K562 (cell line): ENCODE results near the gene BCL2L15. TPM values are rescaled to one million over a fixed set of nuclear protein-coding genes. Genes with fewer than 3 reads are reported as not detected.

ENCODE experiments used
- ARHGAP35 ChIP-seq: fragments of 450-650 bp; IDR thresholded peaks from 2 replicates; pipeline ENCODE4 v1.6.1; 2018; ENCODE audit not compliant: partially characterized antibody
- ETS1 ChIP-seq: conservative IDR thresholded peaks from 2 replicates; pipeline ENCODE4 v1.6.1; 2011; ENCODE audit warnings: low read depth, mild to moderate bottlenecking, low read length; ENCODE audit not compliant: control insufficient read depth
- MAX ChIP-seq: sonication (generic); formaldehyde crosslinking; IDR thresholded peaks from 2 replicates; pipeline ENCODE4 v1.9.0; 2022; ENCODE audit warnings: mild to moderate bottlenecking, missing genetic modification reagents
- MITF ChIP-seq: IDR thresholded peaks from 2 replicates; pipeline ENCODE4 v1.6.1; 2014; ENCODE audit warnings: antibody characterized with exemption
- SP1 ChIP-seq: sonication (generic); formaldehyde crosslinking; IDR thresholded peaks from 2 replicates; pipeline ENCODE4 v1.8.1; 2022; ENCODE audit warnings: mild to moderate bottlenecking, missing genetic modification reagents
- TCF3 ChIP-seq: sonication (generic); formaldehyde crosslinking; IDR thresholded peaks from 2 replicates; pipeline ENCODE4 v1.4.0; 2020; ENCODE audit warnings: mild to moderate bottlenecking, missing genetic modification reagents
- TFAP4 ChIP-seq: sonication (generic); formaldehyde crosslinking; IDR thresholded peaks from 2 replicates; pipeline ENCODE4 v1.8.0; 2022; ENCODE audit warnings: missing genetic modification reagents, mild to moderate bottlenecking, moderate library complexity, borderline replicate concordance
- ZKSCAN1 ChIP-seq: fragments of 150-350 bp; IDR thresholded peaks from 2 replicates; pipeline ENCODE4 v1.6.1; 2016; ENCODE audit warnings: low read depth, low read length
- polyA plus RNA-seq, 8 experiments: library from polyadenylated mRNA; depleted of rRNA in 4 of 8; stranded (reverse) in 5 of 8; unstranded in 3 of 8; fragments of >200 nt; fragmentation: Nextera tagmentation in 2 of 8; fragmentation: Illumina TruSeq in 1 of 8; extraction: Ambion mirVana in 2 of 8; extraction: Trizol in 1 of 8; gene quantifications; 2 replicates each; pipeline versions ENCODE4 v1.2.1 to v1.2.3, GENCODE V29; 2011 to 2014; ENCODE audit warnings: inconsistent platforms in 1 of 8, missing spikeins in 1 of 8
- total RNA-seq, 7 experiments: library from RNA; depleted of rRNA in 6 of 7; stranded (reverse); fragments of >200 nt in 6 of 7; fragmentation: Illumina TruSeq in 2 of 7; extraction: Trizol in 2 of 7; gene quantifications; 2 replicates each; pipeline versions ENCODE4 v1.2.1 to v1.2.3, GENCODE V29; 2011 to 2021; ENCODE audit warnings: low replicate concordance in 1 of 7
- TF ChIP-seq, protein P1 (sequence below): sonication (generic); formaldehyde crosslinking; IDR thresholded peaks from 2 replicates; pipeline ENCODE4 v1.8.0; 2023; ENCODE audit warnings: mild to moderate bottlenecking, missing genetic modification reagents
- TF ChIP-seq, protein P2 (sequence below): fragments of 250-450 bp; sonication (Bioruptor Pico); IDR thresholded peaks from 2 replicates; pipeline ENCODE4 v1.4.0; 2020
- TF ChIP-seq, protein P3 (sequence below): IDR thresholded peaks from 3 replicates; pipeline ENCODE4 v1.6.1; 2011; ENCODE audit warnings: borderline replicate concordance, mild to moderate bottlenecking; ENCODE audit not compliant: insufficient read length, insufficient read depth

The BCL2L15 gene
- total and polyA plus RNA-seq, 9 of the 15 experiments (the other 6 are each of a cell fraction or from before 2014, with no cell fraction given) = 0.06 to 0.42 (median 0.28) TPM; not detected in 1

GRCh38 chr1:113930499-113931161 lies 43.2 kb upstream of the BCL2L15 start (continued):
- TF ChIP-seq, protein P1, sequence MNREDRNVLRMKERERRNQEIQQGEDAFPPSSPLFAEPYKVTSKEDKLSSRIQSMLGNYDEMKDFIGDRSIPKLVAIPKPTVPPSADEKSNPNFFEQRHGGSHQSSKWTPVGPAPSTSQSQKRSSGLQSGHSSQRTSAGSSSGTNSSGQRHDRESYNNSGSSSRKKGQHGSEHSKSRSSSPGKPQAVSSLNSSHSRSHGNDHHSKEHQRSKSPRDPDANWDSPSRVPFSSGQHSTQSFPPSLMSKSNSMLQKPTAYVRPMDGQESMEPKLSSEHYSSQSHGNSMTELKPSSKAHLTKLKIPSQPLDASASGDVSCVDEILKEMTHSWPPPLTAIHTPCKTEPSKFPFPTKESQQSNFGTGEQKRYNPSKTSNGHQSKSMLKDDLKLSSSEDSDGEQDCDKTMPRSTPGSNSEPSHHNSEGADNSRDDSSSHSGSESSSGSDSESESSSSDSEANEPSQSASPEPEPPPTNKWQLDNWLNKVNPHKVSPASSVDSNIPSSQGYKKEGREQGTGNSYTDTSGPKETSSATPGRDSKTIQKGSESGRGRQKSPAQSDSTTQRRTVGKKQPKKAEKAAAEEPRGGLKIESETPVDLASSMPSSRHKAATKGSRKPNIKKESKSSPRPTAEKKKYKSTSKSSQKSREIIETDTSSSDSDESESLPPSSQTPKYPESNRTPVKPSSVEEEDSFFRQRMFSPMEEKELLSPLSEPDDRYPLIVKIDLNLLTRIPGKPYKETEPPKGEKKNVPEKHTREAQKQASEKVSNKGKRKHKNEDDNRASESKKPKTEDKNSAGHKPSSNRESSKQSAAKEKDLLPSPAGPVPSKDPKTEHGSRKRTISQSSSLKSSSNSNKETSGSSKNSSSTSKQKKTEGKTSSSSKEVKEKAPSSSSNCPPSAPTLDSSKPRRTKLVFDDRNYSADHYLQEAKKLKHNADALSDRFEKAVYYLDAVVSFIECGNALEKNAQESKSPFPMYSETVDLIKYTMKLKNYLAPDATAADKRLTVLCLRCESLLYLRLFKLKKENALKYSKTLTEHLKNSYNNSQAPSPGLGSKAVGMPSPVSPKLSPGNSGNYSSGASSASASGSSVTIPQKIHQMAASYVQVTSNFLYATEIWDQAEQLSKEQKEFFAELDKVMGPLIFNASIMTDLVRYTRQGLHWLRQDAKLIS = no peak
- no peak for TF ChIP-seq ETS1
- TF ChIP-seq, protein P2, sequence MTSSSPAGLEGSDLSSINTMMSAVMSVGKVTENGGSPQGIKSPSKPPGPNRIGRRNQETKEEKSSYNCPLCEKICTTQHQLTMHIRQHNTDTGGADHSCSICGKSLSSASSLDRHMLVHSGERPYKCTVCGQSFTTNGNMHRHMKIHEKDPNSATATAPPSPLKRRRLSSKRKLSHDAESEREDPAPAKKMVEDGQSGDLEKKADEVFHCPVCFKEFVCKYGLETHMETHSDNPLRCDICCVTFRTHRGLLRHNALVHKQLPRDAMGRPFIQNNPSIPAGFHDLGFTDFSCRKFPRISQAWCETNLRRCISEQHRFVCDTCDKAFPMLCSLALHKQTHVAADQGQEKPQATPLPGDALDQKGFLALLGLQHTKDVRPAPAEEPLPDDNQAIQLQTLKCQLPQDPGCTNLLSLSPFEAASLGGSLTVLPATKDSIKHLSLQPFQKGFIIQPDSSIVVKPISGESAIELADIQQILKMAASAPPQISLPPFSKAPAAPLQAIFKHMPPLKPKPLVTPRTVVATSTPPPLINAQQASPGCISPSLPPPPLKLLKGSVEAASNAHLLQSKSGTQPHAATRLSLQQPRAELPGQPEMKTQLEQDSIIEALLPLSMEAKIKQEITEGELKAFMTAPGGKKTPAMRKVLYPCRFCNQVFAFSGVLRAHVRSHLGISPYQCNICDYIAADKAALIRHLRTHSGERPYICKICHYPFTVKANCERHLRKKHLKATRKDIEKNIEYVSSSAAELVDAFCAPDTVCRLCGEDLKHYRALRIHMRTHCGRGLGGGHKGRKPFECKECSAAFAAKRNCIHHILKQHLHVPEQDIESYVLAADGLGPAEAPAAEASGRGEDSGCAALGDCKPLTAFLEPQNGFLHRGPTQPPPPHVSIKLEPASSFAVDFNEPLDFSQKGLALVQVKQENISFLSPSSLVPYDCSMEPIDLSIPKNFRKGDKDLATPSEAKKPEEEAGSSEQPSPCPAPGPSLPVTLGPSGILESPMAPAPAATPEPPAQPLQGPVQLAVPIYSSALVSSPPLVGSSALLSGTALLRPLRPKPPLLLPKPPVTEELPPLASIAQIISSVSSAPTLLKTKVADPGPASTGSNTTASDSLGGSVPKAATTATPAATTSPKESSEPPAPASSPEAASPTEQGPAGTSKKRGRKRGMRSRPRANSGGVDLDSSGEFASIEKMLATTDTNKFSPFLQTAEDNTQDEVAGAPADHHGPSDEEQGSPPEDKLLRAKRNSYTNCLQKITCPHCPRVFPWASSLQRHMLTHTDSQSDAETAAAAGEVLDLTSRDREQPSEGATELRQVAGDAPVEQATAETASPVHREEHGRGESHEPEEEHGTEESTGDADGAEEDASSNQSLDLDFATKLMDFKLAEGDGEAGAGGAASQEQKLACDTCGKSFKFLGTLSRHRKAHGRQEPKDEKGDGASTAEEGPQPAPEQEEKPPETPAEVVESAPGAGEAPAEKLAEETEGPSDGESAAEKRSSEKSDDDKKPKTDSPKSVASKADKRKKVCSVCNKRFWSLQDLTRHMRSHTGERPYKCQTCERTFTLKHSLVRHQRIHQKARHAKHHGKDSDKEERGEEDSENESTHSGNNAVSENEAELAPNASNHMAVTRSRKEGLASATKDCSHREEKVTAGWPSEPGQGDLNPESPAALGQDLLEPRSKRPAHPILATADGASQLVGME (CRISPR knock-in tag) = no peak
- no peak for TF ChIP-seq MITF
- TF ChIP-seq SP1 = no peak; the same call in 1 of the 2 replicates
- 0 out of 2 replicates have a peak, but pooled peaks have one; percentile 3 for TF ChIP-seq TFAP4 (CRISPR knock-in tag)
- TF ChIP-seq TCF3 (CRISPR knock-in tag) = no peak
- TF ChIP-seq MAX (CRISPR knock-in tag) = no peak
- no peak for TF ChIP-seq ARHGAP35
- TF ChIP-seq ZKSCAN1 = no peak
- TF ChIP-seq, protein P3, sequence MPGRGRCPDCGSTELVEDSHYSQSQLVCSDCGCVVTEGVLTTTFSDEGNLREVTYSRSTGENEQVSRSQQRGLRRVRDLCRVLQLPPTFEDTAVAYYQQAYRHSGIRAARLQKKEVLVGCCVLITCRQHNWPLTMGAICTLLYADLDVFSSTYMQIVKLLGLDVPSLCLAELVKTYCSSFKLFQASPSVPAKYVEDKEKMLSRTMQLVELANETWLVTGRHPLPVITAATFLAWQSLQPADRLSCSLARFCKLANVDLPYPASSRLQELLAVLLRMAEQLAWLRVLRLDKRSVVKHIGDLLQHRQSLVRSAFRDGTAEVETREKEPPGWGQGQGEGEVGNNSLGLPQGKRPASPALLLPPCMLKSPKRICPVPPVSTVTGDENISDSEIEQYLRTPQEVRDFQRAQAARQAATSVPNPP = no peak
